H7 (cell line): ENCODE data around the gene LOC101059915.
"Not testable (repeated sequence)": the region's sequence is repeated elsewhere in the genome, so short reads cannot be mapped to it uniquely, and the experiment has no call there.

Source experiments
- DNase-seq: peaks from one replicate; pipeline ENCODE4 v3.0.0; 2012
- H3K27me3 ChIP-seq: 2 replicates; pipeline ENCODE4 v1.6.0; 2011; ENCODE audit warnings: mild to moderate bottlenecking, low read length; ENCODE audit not compliant: control insufficient read depth, insufficient read depth
- H3K36me3 ChIP-seq: replicated peaks from 2 replicates; pipeline ENCODE4 v1.5.1; 2011; ENCODE audit warnings: low read length; ENCODE audit not compliant: control insufficient read depth, insufficient read depth
- H3K4me3 ChIP-seq: 2 replicates; pipeline ENCODE4 v1.5.1; 2011; ENCODE audit warnings: low read depth, mild to moderate bottlenecking, control low read depth, low read length, moderate library complexity; ENCODE audit not compliant: insufficient read depth

LOC101059915 gene

GRCh38 chrX:71632923-71633657, 34.3 kb upstream of the LOC101059915 start:
- no peaks in the 10 kb centered on the region for H3K27me3 ChIP-seq
- no peak overlapping the region for H3K4me3 ChIP-seq
- H3K36me3 ChIP-seq: no peaks in the 10 kb centered on the region
- DNase-seq: no peak

- DNase-seq: no peak
- Histone ChIP-seq H3K36me3 (no peaks in the 10 kb centered on the region), H3K27me3 (no peaks in the 10 kb centered on the region), H3K4me3 (no peak overlapping the region)
Measured at GRCh38 chrX:71634366-71634765, 33.0 kb upstream of the LOC101059915 start.

- no peaks in the 10 kb centered on the region for H3K27me3 ChIP-seq
- H3K36me3 ChIP-seq: no peaks in the 10 kb centered on the region
- no peak overlapping the region for H3K4me3 ChIP-seq
- DNase-seq: no peak
Measured at GRCh38 chrX:71636438-71637252, 30.7 kb upstream of the LOC101059915 start.

- H3K4me3 ChIP-seq: no peak overlapping the region
- H3K36me3 ChIP-seq: no peaks in the 10 kb centered on the region
- H3K27me3 ChIP-seq: no peaks in the 10 kb centered on the region
- no peak for DNase-seq
Measured at GRCh38 chrX:71637253-71637618, 30.1 kb upstream of the LOC101059915 start.

- no peak for DNase-seq
- Histone ChIP-seq H3K36me3 (no peaks in the 10 kb centered on the region), H3K4me3 (no peak overlapping the region), H3K27me3 (no peaks in the 10 kb centered on the region)
Measured at GRCh38 chrX:71637848-71638247, 29.5 kb upstream of the LOC101059915 start.

- no peak for DNase-seq
- H3K4me3 ChIP-seq: no peak overlapping the region
- no peaks in the 10 kb centered on the region for H3K27me3 ChIP-seq
- H3K36me3 ChIP-seq: no peaks in the 10 kb centered on the region
Measured at GRCh38 chrX:71638409-71638808, 28.9 kb upstream of the LOC101059915 start.

GRCh38 chrX:71640002-71640401, 27.3 kb upstream of the LOC101059915 start:
- Histone ChIP-seq H3K36me3 (no peaks in the 10 kb centered on the region), H3K27me3 (no peaks in the 10 kb centered on the region), H3K4me3 (no peak overlapping the region)
- no peak for DNase-seq

GRCh38 chrX:71644406-71644805, 22.9 kb upstream of the LOC101059915 start:
- not testable (repeated sequence) for H3K27me3 ChIP-seq, DNase-seq, H3K4me3 ChIP-seq, H3K36me3 ChIP-seq

- Histone ChIP-seq H3K4me3 (no peak overlapping the region), H3K36me3 (no peaks in the 10 kb centered on the region), H3K27me3 (no peaks in the 10 kb centered on the region)
- no peak for DNase-seq
Measured at GRCh38 chrX:71650333-71650969, 16.9 kb upstream of the LOC101059915 start.

GRCh38 chrX:71652405-71652804, 14.9 kb upstream of the LOC101059915 start:
- DNase-seq: peak; percentile 61
- Histone ChIP-seq H3K4me3 (no peak overlapping the region), H3K36me3 (no peaks in the 10 kb centered on the region), H3K27me3 (no peaks in the 10 kb centered on the region)

GRCh38 chrX:71653344-71653743, 14.0 kb upstream of the LOC101059915 start:
- no peak for DNase-seq
- no peaks in the 10 kb centered on the region for H3K36me3 ChIP-seq
- H3K27me3 ChIP-seq: no peaks in the 10 kb centered on the region
- no peak overlapping the region for H3K4me3 ChIP-seq

GRCh38 chrX:71657267-71657666, 10.1 kb upstream of the LOC101059915 start:
- H3K27me3 ChIP-seq: no peaks in the 10 kb centered on the region
- no peaks in the 10 kb centered on the region for H3K36me3 ChIP-seq
- DNase-seq: no peak
- H3K4me3 ChIP-seq: no peak overlapping the region

GRCh38 chrX:71659342-71659741, 8.0 kb upstream of the LOC101059915 start:
- no peak overlapping the region for H3K4me3 ChIP-seq
- DNase-seq: no peak
- H3K27me3 ChIP-seq: no peaks in the 10 kb centered on the region
- no peaks in the 10 kb centered on the region for H3K36me3 ChIP-seq

GRCh38 chrX:71659959-71660358, 7.4 kb upstream of the LOC101059915 start:
- H3K36me3 ChIP-seq: no peaks in the 10 kb centered on the region
- H3K4me3 ChIP-seq: no peak overlapping the region
- no peak for DNase-seq
- no peaks in the 10 kb centered on the region for H3K27me3 ChIP-seq
